HG03196 (cell line): ENCODE measurements around the gene ZCCHC24.
"Not testable (repeated sequence)": the region's sequence is repeated elsewhere in the genome, so short reads cannot be mapped to it uniquely, and the experiment has no call there.

Experiments used
- ATAC-seq: cut with Tn5 transposase; IDR thresholded peaks from one replicate; pipeline ENCODE4 v1.9.1; 2021; ENCODE audit not compliant: unreplicated experiment

Gene ZCCHC24

GRCh38 chr10:79447249-79447648, 1.8 kb upstream of the ZCCHC24 start:
- ATAC-seq: not testable (repeated sequence)

GRCh38 chr10:79446758-79447084, 1.3 kb upstream of the ZCCHC24 start:
- no peak for ATAC-seq

DNA sequence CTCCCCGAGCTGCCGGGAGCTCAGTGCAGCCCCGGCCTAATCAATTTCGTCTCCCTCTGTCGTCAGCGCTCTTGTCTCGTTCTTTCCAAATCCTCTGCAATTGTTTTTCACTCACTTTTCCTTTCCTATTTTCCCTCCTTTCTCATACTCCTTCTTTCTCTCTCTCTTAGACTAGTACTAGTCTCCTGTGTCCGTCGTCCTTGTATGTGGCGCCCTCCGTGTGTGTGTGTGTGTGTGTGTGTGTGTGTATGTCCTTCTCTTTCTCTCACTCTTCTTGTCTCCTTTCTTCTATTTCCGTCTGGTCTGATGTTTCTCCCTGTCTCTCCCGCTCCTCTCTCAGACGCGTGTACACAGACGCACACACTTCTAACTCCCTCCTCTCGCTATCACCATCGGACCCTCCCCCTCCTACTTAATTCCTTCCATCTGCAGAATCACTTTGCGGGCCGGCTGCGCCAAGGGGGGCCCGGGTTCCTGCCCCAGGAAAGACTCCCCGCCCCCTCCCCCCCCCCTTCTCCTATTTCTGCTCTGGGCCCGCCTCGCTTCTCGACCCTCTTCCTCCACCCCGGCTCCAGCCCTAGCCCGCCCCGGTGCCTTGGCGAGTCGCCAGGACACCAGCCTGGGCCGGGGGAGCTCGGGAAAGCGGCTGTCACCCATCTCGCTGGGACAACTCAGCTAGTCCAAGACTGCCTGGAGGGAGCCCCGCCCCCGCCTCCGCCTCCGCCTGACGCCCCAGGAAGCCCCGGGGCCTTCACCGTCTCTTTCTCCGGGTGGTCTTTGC, 743 bp upstream of the ZCCHC24 start:
- peak; percentile 7 for ATAC-seq

DNA sequence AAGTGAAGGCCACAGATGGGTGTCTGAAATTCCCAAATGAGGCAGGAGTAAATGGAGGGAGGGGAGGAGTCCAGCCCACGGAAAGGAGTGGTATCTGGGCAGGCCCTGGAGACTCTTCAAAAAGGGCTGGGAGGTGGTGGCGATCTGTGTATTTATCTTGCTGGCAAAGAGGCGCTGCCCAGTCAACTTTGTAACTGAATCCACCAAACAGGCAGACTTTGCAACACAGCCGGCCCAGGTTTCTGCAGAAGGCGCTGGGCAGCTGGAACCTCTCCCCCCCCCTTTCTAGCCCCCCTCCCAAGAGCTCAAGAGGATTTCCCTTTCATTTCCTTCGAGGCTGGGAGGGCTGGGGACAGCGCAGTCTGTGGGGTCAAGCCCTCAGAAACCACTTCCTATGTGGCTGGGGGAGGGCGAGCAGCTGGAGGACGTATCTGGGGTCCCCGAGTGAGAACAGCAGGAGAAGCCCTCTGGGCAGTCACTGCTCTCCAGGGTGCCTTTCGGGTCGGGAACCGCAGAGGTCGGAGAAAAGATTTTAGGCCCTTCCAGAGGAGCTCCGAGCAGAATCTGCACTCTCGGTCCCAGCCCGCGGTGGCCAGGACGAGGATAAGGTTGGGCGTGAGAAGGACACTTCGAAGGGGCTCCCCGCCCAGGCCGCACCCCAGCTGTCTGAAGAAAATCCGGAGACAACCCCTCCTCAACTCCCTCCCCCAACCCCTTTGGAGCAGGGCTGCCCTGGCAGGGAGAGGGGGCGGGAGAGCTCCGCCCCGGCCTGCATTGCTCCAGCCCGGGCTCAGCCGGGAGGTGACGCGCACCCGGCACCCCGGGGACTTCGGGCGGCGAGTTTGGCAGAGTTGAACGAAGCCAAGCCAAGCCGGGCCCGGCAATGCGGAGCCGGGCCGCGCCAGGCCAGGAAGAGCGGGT, 965 bp downstream of the ZCCHC24 start:
- no peak for ATAC-seq

DNA sequence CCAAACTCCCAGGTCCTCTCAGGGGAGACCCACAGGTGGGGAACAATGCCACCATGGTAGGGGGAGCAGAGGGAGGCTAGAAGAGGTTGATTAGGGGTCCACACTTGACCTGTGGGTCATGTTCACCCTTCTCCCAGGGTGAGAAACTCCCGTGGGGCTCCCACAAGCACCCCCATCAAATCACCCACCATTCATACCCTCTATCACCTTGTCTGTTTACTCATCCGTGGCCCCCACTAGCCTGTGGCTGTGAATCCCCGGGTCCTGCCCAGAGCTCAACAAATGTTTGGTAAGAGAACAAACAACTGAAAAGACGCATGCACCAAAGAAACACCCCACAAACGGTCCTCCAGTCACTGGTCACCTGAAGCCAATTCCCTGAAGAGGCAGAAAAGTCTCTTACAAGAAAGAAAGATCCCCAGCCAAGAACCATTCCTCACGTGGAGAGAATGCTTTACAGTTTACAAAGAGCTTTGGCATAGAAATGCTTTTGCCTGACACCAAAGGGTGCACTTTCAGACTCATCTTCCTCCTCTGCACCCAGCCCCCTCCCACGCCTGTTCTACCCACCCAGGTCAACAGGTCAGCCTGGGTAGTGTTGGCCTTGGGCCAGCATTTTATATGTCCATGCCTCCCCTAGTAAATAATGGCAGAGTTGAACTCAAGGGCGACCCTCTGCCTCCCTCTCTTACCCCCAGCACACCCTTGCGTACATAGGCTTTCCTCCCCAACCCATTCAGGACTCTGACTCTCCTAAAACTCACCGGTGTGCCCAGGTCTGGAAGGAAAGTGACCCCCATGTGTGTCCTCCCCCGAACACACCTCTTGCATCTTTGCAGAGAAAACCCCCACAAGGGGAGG, 1.9 kb downstream of the ZCCHC24 start:
- ATAC-seq: no peak

GRCh38 chr10:79442171-79443040, 3.0 kb downstream of the ZCCHC24 start:
- ATAC-seq: no peak

GRCh38 chr10:79441433-79441832, 4.0 kb downstream of the ZCCHC24 start:
- no peak for ATAC-seq

- ATAC-seq: no peak
These were observed 5.1 kb downstream of the ZCCHC24 start for GRCh38 chr10:79440281-79440680.

DNA sequence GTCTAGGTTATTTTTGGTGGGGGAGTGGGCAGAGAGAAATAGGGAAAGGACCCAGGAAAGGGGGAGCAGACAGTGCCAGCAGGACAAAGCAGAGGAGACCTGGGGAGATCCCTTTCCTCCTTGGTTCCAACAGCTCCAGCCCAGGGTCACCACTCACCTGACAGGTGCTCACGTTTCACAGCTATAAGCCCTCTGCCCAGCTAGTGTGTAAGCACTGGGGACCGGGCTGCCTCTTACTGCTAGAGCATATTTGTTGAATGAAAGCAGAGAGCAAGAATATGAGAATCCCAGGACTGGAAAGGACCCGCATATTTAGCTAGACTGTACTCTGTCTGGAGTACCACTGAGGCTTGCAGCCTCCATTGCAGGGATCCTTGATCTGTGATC, 6.7 kb downstream of the ZCCHC24 start:
- no peak for ATAC-seq

GRCh38 chr10:79438021-79438698, 7.3 kb downstream of the ZCCHC24 start:
- no peak for ATAC-seq

DNA sequence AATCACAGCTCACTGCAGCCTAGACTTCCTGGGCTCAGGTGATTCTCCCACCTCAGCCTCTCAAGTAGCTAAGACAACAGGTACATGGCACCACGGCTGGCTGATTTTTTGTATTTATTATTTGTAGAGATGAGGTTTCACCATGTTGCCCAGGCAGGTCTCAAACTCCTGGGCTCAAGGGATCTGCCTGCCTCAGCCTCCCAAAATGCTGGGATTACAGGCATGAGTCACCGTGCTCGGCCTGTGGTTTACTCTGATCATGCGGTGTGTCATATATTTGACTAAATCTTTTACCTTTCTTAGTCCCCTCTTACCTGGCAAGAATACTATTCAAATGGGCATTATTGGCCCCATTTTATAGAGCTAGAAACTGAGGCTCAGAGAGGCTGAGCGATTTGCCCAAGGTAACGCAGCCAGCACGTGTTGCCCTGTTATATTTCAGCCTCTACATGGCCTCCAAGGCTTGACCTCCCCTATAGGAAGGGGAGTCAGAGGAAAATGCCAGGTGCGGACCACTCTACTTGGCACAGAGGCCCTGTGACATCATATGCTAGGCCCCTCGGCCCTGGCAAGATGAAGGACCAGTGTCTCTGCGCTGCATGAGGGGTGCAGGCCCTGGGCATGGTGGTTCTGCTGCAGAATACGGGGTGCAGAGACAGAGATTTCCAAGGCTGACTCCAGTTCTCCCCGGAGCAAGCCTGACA, 8.2 kb downstream of the ZCCHC24 start:
- ATAC-seq: no peak

GRCh38 chr10:79436850-79437103, 8.6 kb downstream of the ZCCHC24 start:
- ATAC-seq: no peak

DNA sequence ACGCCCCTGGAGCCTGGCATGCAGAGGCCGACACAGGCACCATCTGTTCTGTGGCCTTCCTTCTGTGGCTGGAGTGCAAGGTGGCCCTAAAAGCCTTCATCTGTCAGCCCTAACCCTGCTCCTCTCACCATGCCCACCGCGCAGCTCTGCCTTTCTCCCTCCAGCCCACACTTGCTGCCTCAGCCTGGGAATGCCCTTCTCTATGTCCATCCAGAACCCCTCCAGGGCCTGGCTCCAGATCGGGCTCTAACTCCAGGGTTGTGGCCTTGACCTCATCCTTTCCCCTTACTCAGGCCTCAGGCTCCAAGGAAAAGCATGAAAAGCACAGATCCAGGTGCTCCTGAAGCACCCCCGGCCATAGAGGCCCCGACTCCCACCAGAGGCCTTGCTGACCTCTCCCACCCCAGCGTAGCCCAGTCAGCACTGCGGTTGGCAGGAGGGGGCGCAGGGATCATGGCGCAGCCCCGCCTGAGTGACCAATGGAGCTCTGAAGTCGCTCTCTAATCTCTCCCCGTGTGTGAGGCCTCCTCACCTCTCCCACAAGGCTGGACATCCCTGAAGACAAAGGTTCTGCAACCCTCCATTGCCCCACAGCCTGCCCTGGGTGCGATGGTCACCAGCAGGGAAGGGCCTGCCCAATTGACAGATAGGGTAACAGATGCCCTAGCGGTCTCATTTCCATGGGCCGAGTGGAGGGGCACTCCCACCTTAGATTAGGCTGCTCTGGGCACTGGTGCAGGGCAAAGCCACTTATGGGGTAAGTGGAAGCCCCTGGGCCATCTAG, 9.2 kb downstream of the ZCCHC24 start:
- ATAC-seq: no peak

GRCh38 chr10:79435271-79436065, 10.0 kb downstream of the ZCCHC24 start:
- no peak for ATAC-seq

- no peak for ATAC-seq
These were observed 10.6 kb downstream of the ZCCHC24 start for GRCh38 chr10:79434821-79435251.

GRCh38 chr10:79434223-79434687, 11.2 kb downstream of the ZCCHC24 start:
- no peak for ATAC-seq

- ATAC-seq: no peak
These were observed 11.9 kb downstream of the ZCCHC24 start for GRCh38 chr10:79433324-79434222.
